NCI-H1694 (cell line): ENCODE results near the gene SMIM21.

Source experiments
- DNase-seq: peaks from one replicate; lab custom pipeline; 2025; lab: John Stamatoyannopoulos, UW

Gene SMIM21

DNA sequence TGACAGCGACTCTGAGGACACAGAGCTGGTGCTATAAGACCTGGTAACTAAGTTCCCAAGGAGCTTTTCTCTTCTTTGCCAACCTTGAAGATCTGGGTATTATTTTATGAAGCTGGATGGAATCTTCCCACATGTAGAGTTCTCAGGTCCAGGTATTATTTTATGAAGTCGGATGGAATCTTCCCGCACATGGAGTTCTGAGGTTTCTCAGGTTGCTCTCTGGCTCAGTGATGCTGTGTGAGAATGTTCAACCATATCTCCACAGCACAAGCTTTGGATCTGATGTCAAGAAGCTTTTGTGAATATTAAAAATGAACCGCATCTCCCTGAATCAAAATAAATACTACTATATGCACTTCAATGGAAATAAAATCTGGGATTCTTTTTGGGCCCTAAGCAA is at the start of gene SMIM21:
TSS of gene SMIM21 (minus strand) at position 101 of the 400 bp plus-strand sequence. CDS start 140 bp downstream, outside the sequence.
- DNase-seq, result no peak

- DNase-seq, result no peak
Measured at GRCh38 chr18:75475228-75475627, 47.7 kb upstream of the SMIM21 start.

GRCh38 chr18:75474332-75474731 is 46.8 kb upstream of the SMIM21 start:
- DNase-seq, result no peak

DNA sequence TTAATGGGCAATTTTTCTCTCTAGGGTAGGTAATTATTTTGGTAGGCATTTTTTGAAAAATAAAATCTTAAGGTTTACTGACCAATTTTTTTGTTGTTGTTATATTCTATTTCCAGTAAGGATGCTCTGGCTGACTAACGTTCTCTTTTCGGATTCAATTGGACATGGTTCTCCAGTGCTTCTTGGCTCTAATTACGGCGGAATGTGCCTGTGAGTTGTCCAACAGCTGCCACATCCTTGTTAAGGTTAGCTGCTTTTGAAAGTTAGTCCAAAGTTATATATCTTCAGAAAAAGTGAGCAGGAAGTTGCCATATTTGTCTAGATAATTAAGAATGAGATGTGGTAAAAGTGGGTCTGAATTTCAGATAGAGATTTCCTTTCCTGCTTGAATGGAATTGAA is 45.8 kb upstream of the SMIM21 start:
- no peak for DNase-seq

GRCh38 chr18:75472906-75473305 is 45.4 kb upstream of the SMIM21 start:
- DNase-seq, result no peak

DNA sequence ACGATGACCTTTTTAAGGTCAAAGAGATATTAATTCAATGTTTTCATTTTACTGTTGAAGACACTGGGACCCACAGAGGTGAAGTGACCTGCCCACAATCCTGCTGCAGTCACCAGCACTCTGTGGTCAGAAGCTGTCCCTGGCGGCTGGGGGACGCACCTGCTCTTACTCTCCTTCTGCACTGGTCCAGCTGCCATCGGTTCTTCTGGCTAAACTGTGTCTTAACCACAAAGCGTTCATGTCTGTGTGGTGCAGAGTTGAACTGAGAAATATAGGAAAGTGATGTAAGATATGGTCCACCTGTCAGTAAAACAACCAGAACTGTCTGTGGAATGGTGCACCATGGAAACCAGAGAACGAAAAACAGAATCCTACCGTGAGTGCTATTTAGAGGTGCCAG is 44.9 kb upstream of the SMIM21 start:
- DNase-seq, result no peak

DNA sequence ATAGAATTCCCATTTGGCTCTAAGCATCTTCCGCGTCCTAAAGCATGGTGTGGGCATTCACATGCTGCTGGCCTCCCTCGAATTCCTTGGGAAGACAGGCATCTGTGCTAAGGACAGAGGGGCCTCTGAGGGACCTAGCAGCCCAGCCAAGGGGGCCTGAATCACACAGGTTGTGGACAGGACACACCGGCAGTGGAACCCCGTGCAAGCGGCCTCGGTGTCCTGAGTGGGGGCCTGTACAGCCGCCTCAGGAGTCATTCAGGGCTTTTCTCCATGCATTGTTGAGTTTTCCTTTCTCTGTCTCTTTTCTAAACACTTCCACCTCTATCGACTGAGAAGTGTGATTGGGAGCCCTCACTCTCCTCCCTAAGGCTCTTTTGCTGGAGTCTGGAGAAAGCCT is 44.3 kb upstream of the SMIM21 start:
- DNase-seq, result no peak

- no peak for DNase-seq
Measured at GRCh38 chr18:75467851-75468250, 40.3 kb upstream of the SMIM21 start.

GRCh38 chr18:75467281-75467795 is 39.8 kb upstream of the SMIM21 start:
- DNase-seq, result no peak

GRCh38 chr18:75464356-75464755 is 36.9 kb upstream of the SMIM21 start:
- no peak for DNase-seq

GRCh38 chr18:75462178-75462832 is 34.8 kb upstream of the SMIM21 start:
- DNase-seq, result no peak

DNA sequence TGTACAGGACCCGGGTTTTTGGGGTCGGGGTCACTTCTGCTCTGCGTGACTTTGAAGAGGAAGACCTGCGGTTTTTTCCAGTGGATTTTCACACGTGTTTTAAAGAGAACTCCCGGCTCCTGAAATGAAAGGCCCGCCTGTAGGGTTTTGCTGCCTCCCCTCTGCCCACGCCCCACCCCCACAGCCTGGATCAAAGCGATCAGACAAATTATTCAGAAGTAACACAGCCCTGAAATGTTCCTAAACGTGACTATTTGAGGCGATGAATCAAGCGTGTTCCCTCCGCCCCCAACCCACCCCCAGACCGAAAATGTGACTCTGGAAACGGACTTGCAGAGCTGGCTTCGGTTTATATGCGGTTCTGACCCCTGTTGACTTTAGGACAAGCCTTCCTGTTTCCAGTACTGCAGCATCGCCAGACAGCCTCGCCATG is 28.7 kb upstream of the SMIM21 start:
- DNase-seq, result no peak

- DNase-seq, result no peak
Measured at GRCh38 chr18:75455249-75456198, 28.0 kb upstream of the SMIM21 start.

DNA sequence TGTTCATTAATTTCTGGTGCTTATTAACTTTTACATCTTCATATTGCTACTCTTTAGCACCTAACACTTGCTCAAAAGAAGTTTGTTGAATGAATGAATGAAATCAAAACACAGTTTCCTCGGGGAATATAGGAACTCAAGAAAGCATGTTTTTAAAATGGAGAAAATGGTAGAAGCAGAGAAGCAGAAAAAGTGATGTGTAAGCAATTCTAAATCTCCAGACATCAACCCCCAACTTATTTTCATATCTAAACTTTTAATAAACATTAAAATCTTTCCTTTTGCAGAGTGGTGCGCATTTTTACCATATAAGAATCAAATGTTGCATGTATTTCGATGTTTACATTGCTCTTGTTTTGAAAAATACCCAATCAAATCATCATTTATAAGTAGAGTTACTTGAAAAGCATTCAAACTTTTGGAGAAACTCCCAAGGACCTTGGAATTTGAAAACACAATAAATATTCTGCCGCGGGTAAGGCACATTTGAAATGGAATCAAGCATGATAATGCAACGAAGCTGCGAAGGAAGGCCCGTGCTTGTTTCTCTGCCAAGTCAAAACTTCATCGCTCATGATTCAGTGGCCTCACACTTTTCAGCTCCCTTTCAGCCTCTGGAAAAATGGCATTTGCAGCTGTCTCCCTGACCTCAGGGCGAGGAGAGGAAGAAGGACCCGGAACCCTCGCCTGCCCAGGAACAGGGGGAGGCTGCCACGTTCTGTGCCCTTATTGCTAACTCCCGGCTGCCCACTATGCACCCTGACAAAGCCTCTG is 26.7 kb upstream of the SMIM21 start:
- DNase-seq, result no peak

GRCh38 chr18:75450906-75451305 is 23.4 kb upstream of the SMIM21 start:
- no peak for DNase-seq

GRCh38 chr18:75441896-75442295 is 14.4 kb upstream of the SMIM21 start:
- DNase-seq, result no peak

DNA sequence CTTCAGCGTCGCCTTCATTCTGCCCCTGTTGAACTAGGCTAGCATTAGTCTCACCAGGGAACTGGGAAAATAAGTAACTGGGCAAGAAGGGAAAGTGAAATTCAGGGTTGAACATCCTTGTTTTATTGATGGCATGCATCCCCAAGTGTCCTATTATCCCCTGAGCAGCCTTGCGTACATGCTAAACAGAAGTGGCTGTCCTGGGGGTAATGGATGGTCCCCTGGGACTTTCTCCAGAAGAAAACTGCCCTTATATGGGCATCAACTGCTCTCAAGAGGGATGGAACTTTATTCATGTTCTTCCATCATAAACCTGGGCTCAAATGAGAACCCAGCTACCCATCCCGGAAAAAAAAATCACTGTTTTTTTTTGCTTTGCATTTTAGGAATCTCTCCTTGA is 11.8 kb upstream of the SMIM21 start:
- no peak for DNase-seq

DNA sequence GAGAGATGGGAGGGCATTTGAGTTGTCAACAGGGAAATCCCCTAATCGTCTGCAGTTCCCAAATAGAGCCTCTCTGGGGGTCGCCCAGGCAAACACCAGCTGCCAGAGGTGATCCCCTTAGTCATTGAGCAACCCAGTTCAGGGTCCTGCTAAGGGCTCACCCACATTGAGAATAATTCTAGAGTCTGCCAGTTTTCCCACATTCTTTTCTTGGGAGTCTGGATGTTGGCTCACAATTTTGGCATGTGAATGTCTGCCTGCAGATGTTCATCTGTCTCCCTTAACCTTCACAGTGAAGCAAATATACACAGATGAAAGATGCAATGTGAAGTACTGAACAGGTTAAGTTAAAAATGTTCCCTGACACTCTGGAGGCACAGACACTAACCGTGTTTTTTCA is 11.4 kb upstream of the SMIM21 start:
- DNase-seq, result no peak

DNA sequence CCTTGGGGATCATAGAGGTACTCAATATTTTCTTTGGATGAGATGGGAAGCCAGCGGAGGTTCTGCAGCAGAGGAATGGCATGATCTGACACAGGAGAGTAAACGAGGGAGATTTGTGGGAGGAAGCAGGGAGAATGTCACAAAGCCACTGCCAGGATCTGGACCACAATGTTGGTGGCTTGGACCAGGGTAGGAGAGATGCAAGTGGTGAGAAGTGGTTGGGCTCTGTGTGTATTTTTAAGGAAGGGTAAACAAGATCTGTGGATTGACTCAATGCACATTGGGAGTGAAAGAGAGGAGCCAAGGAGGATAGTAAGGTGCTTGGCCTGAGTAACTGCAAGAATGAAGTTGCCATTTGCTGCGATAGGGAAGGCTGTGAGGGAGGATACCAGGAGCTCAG is 10.5 kb upstream of the SMIM21 start:
- no peak for DNase-seq

GRCh38 chr18:75433098-75433497 is 5.6 kb upstream of the SMIM21 start:
- DNase-seq, result no peak

- DNase-seq, result no peak
Measured at GRCh38 chr18:75429975-75430374, 2.5 kb upstream of the SMIM21 start.

DNA sequence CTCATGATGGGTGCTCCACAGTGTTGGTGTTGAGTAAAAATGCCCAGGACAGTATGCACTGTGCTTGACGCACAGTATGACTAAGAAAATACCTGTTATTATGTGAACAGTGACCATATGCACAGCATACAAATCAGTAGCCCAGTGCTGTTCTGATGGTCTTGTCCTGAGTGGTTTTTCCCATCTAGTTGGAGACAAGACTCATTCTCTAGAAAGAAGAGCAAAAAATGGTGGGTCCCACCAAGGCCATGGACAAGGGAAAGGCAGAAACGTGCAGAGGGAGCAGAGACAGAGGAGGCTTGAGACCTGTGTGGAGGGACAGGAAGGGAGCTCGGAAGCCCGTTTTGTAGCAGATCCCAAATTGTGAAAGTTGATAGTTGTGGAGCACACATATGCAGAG is 987 bp upstream of the SMIM21 start:
- no peak for DNase-seq
